ENCODE measurements around the gene GAL3ST3. TPM values are rescaled to one million over a fixed set of nuclear protein-coding genes. Genes with fewer than 3 reads are reported as not detected.

Gene GAL3ST3
- total and polyA plus RNA-seq, 10 of the 15 experiments (the other 5 are each of a cell fraction or from before 2014, with no cell fraction given), result 0.06 to 0.12 TPM; not detected in 8

DNA sequence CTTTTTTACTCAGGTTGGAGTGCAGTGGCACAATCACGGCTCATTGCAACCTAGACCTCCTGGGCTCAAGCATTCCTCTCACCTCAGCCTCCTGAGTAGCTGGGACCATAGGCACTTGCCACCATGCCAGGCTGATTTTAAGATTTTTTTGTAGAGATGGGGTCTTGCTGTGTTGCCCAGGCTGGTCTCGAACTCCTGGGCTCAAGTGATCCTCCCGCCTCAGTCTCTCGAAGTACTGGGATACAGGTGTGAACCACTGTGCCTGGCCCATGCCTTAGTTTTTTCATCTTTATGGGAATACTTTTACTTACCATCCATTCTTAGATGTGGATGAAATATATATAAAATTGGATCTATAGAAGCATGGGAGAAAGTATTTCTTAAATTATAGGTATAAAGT is 26.3 kb upstream of the GAL3ST3 start:
- DNase-seq (ENCODE audit: low read depth, low spot score) (no peak), ATAC-seq (no peak), FAIRE-seq (no peak)
- CTCF ChIA-PET, result interaction anchor here (2.7 to 20.0 kb wide), 2 partner anchors 51 to 60 kb away, joined by 6 to 195 read pairs; no protein-coding TSS in a partner anchor
- Histone ChIP-seq H3K27ac (ENCODE audit: control insufficient read depth, insufficient read depth) (no peak overlapping the region), H3K9me3 (replicated peaks; ENCODE audit: control insufficient read depth, insufficient read depth, low read length) (no peaks in the 10 kb centered on the region), H3K9ac (ENCODE audit: control insufficient read depth, insufficient read depth, low read length) (no peak overlapping the region), H3K79me2 (ENCODE audit: control insufficient read depth, insufficient read depth, low read length) (peaks cover 88% of the 10 kb centered on the region), H3K27me3 (replicated peaks in 1 of 2; ENCODE audit: control insufficient read depth in 2 of 2, insufficient read depth in 2 of 2, low read length in 1 of 2) (no peaks in the 10 kb centered on the region), H3K4me2 (ENCODE audit: control insufficient read depth, insufficient read depth) (no peak overlapping the region), H3K4me1 (ENCODE audit: control insufficient read depth, insufficient read depth, low read length) (peaks cover 17% of the 10 kb centered on the region), H3K36me3 (ENCODE audit: control insufficient read depth in 2 of 2, insufficient read depth in 2 of 2, low read length in 1 of 2) (peaks cover 0 to 8% of the 10 kb centered on the region in 2 experiments; a peak in 1 of 4 replicates), H4K20me1 (ENCODE audit: control insufficient read depth, insufficient read depth) (no peaks in the 10 kb centered on the region), H2AFZ (ENCODE audit: control insufficient read depth, low read depth, low read length) (no peak overlapping the region), H3K4me3 (no peak overlapping the region)
- intact Hi-C loops (cut with micrococcal nuclease; ENCODE audit: unreplicated experiment) (no loop called here), in situ Hi-C loops (cut with MboI) (no loop called here)
- BruUV-seq (replicated peaks), result no TSS peak
- WGBS (ENCODE audit: insufficient coverage, insufficient replicate concordance, low lambda C conversion rate, missing lambda C conversion rate), result 98% methylated on average over 4 of the region's 4 CpGs
- TF ChIP-seq YY1 (IDR thresholded peaks at IDR 0.05; ENCODE audit: low read depth, low read length), result no peak
- TF ChIP-seq MAX (IDR thresholded peaks at IDR 0.05; ENCODE audit: low read depth, low read length), result no peak
- no peak for TF ChIP-seq EZH2 (IDR thresholded peaks at IDR 0.05; ENCODE audit: borderline replicate concordance, control insufficient read depth, low read depth, low read length)
- TF ChIP-seq EP300 (IDR thresholded peaks at IDR 0.05; ENCODE audit: borderline replicate concordance in 1 of 2, control insufficient read depth in 1 of 2, low read depth in 2 of 2, low read length in 2 of 2), result no peak
- no peak for TF ChIP-seq CHD1 (IDR thresholded peaks at IDR 0.05; ENCODE audit: low read depth, low read length)
- TF ChIP-seq CTCF (IDR thresholded peaks at IDR 0.05 in 2 of 3, conservative IDR thresholded peaks at IDR 0.05 in 1 of 3; ENCODE audit: control insufficient read depth in 2 of 3, extremely low read depth in 1 of 3, insufficient read depth in 1 of 3, low read depth in 3 of 3, low read length in 3 of 3), result no peak
- no peak for TF ChIP-seq NFXL1 (IDR thresholded peaks at IDR 0.05; ENCODE audit: borderline replicate concordance)
- no peak for TF ChIP-seq IKZF2 (IDR thresholded peaks at IDR 0.05)
- TF ChIP-seq ZSCAN29 (IDR thresholded peaks at IDR 0.05), result no peak
- no peak for TF ChIP-seq ZBTB40 (IDR thresholded peaks at IDR 0.05; ENCODE audit: borderline replicate concordance)
- TF ChIP-seq TCF3 (IDR thresholded peaks at IDR 0.05; ENCODE audit: borderline replicate concordance, insufficient read depth, low read depth, low read length), result no peak
- no peak for TF ChIP-seq TAF1 (IDR thresholded peaks at IDR 0.05; ENCODE audit: borderline replicate concordance, low read depth, low read length)
- TF ChIP-seq HDAC6 (IDR thresholded peaks at IDR 0.05; ENCODE audit: unreplicated experiment), result no peak
- SMC1A ChIA-PET (ENCODE audit: uncharacterized antibody, unreplicated experiment), result interaction anchor here (1.5 to 17.7 kb wide), 3 partner anchors 40 to 58 kb away, joined by 3 to 265 read pairs (median 5); no protein-coding TSS in a partner anchor
- RAD21 ChIA-PET (ENCODE audit: unreplicated experiment), result interaction anchor here (0.6 to 0.7 kb wide), 4 partner anchors 13 to 232 kb away, joined by 3 to 4 read pairs (median 4); no protein-coding TSS in a partner anchor
- POLR2A ChIA-PET, result interaction anchor here (0.6 kb wide), 1 partner anchor 149 kb away, joined by 5 read pairs; no protein-coding TSS in a partner anchor
